ENCODE measurements around the gene STX3. TPM values are rescaled to one million over a fixed set of nuclear protein-coding genes. Genes with fewer than 3 reads are reported as not detected.

The STX3 gene
- total RNA-seq, 1 experiment from 2014 or later = 178 TPM

DNA sequence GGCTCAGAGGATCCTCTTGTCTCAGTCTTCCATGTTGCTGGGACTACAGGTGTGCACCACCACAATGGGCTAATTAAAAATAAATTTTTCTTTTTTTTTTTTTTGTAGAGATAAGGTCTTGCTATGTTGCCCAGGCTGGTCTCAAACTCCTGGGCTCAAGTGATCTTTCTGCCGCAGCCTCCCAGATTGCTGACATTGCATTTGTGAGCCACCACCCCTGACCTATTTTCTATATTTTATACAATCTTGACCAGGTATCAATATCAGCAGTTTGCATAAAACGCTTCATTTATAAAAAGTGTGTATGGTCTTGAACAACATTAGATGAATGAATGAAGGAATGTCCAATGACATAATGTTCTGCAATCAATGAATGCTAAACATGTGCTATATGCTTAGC, 9.1 kb upstream of the STX3 start:
- intact Hi-C loops (cut with micrococcal nuclease; ENCODE audit: unreplicated experiment) = no loop called here
- no peak overlapping the region for H3K4me3 Mint-ChIP-seq (ENCODE audit: unreplicated experiment)
- no peaks in the 10 kb centered on the region for H3K36me3 Mint-ChIP-seq (ENCODE audit: insufficient read depth, unreplicated experiment)
- no peak overlapping the region for H3K27ac Mint-ChIP-seq (ENCODE audit: unreplicated experiment)
- BruUV-seq (replicated peaks) = no TSS peak
- Histone ChIP-seq H3K9me3 (no peaks in the 10 kb centered on the region), H3K4me1 (no peaks in the 10 kb centered on the region), H3K27me3 (replicated peaks; ENCODE audit: control insufficient read depth, insufficient read depth, low read length) (no peaks in the 10 kb centered on the region), H3K36me3 (ENCODE audit: control insufficient read depth, insufficient read depth, low read length) (0 out of 2 replicates have a peak, but pooled peaks cover 1% of the 10 kb centered on the region), H3K4me3 (ENCODE audit: low read depth, low read length) (no peak overlapping the region)
- H3K27me3 Mint-ChIP-seq (ENCODE audit: insufficient read depth, unreplicated experiment) = no peaks in the 10 kb centered on the region
- ChIA-PET POLR2A (no interaction called here), CTCF (no interaction called here)
- peaks cover 2% of the 10 kb centered on the region for H3K9me3 Mint-ChIP-seq (ENCODE audit: unreplicated experiment)
- TF ChIP-seq, protein P1, sequence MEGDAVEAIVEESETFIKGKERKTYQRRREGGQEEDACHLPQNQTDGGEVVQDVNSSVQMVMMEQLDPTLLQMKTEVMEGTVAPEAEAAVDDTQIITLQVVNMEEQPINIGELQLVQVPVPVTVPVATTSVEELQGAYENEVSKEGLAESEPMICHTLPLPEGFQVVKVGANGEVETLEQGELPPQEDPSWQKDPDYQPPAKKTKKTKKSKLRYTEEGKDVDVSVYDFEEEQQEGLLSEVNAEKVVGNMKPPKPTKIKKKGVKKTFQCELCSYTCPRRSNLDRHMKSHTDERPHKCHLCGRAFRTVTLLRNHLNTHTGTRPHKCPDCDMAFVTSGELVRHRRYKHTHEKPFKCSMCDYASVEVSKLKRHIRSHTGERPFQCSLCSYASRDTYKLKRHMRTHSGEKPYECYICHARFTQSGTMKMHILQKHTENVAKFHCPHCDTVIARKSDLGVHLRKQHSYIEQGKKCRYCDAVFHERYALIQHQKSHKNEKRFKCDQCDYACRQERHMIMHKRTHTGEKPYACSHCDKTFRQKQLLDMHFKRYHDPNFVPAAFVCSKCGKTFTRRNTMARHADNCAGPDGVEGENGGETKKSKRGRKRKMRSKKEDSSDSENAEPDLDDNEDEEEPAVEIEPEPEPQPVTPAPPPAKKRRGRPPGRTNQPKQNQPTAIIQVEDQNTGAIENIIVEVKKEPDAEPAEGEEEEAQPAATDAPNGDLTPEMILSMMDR (IDR thresholded peaks at IDR 0.05; ENCODE audit: insufficient read depth in 1 of 2, low read depth in 1 of 2, low read length in 1 of 2, severe bottlenecking in 1 of 2, unreplicated experiment in 1 of 2) = no peak
- no peak for DNase-seq
- H3K4me1 Mint-ChIP-seq (ENCODE audit: low read depth, unreplicated experiment) = no peaks in the 10 kb centered on the region

DNA sequence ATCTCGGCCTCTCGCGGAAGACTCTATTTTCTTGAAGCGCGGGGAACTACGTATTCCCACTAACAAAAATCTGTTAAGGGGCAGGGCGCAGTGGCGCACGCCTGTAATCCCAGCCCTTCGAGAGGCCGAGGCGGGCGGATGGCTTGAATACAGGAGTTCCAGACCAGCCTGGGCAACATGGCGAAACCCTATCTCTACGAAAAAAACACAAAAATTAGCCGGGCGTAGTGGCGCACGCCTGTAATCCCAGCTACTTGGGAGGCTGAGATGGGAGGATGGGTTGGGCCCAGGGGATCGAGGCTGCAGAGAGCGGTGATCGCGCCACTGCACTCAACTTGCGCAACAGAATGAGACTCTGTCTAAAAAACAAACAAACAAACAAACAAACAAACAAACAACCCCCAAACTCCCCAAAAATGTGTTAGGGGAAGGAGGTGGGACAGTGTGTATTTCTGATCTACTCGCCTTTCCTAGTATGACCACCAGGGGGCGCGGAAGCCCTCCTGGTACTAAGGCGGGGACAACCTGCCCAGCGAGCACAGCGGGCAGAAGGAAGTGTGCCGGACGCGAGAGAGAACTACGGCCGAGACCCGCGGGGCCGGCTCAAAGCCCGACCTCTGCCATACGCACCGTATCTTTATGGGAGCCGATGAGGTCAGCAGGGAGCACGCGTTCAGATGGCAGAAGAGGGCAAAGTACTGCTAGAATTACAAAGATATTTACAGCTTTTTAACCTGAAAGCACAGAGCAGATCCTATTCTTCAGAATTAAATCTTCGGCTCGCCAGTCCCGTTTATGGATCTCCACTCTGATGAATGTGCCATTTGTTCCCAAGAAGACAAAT, 1.3 kb upstream of the STX3 start:
- H3K4me1 ChIP-seq = peaks cover 29% of the 10 kb centered on the region
- H3K4me3 ChIP-seq (ENCODE audit: low read depth, low read length) = peak overlapping the region; percentile 96
- no TSS peak for BruUV-seq (replicated peaks)
- peaks cover 1% of the 10 kb centered on the region; the same call in 1 of the 2 replicates for H3K36me3 ChIP-seq (ENCODE audit: control insufficient read depth, insufficient read depth, low read length)
- TF ChIP-seq, protein P1 (IDR thresholded peaks at IDR 0.05; ENCODE audit: insufficient read depth in 1 of 2, low read depth in 1 of 2, low read length in 1 of 2, severe bottlenecking in 1 of 2, unreplicated experiment in 1 of 2) = peak; percentile 93 to 94
- Mint-ChIP-seq H3K27ac (ENCODE audit: unreplicated experiment) (peak overlapping the region; percentile 53), H3K9me3 (ENCODE audit: unreplicated experiment) (no peaks in the 10 kb centered on the region), H3K4me1 (ENCODE audit: low read depth, unreplicated experiment) (peaks cover 19% of the 10 kb centered on the region), H3K27me3 (ENCODE audit: insufficient read depth, unreplicated experiment) (no peaks in the 10 kb centered on the region), H3K4me3 (ENCODE audit: unreplicated experiment) (peak overlapping the region; percentile 83), H3K36me3 (ENCODE audit: insufficient read depth, unreplicated experiment) (peaks cover 39% of the 10 kb centered on the region)
- CTCF ChIA-PET = interaction anchor here (0.6 to 1.9 kb wide), 3 partner anchors 23 to 57 kb away, joined by 4 to 5 read pairs (median 5); partner anchors contain the start of gene MRPL16
- no peaks in the 10 kb centered on the region for H3K9me3 ChIP-seq
- POLR2A ChIA-PET = interaction anchor here (0.9 to 4.0 kb wide), 2 partner anchors 23 to 85 kb away, joined by 3 to 18 read pairs; partner anchors contain the start of gene PATL1
- H3K27me3 ChIP-seq (replicated peaks; ENCODE audit: control insufficient read depth, insufficient read depth, low read length) = no peaks in the 10 kb centered on the region
- peak; percentile 86 to 90 for DNase-seq
- intact Hi-C loops (cut with micrococcal nuclease; ENCODE audit: unreplicated experiment) = loop anchor here (1.0 to 10.0 kb wide), 6 partner anchors 22 to 579 kb away; partner anchors contain the start of gene DTX4

DNA sequence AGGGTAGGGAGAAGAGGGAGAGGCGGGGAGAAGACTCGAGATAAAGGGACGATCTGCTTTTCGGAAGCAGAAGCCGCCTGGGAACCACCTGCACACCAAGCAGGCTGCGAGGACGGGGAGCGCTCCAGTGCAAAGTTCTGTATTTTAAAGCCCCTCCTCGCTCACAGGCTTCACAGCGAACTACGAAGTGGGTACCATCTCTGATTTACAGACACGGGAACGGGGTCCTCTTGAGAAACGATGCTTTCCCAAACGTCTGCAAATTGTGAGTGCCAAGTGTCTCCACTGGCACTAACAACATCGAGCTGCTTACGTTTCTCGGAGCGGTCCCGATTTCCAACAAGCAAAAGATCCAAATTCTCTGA, 700 bp upstream of the STX3 start:
- no peaks in the 10 kb centered on the region for H3K27me3 Mint-ChIP-seq (ENCODE audit: insufficient read depth, unreplicated experiment)
- BruUV-seq (replicated peaks) = no TSS peak

More for the DNA sequence above, 700 bp upstream of the STX3 start:
- ChIA-PET CTCF (interaction anchor here (1.0 to 2.0 kb wide), 7 partner anchors 18 to 139 kb away, joined by 3 to 13 read pairs (median 5); partner anchors contain the start of genes MRPL16 and OSBP), POLR2A (interaction anchor here (0.9 to 4.0 kb wide), 5 partner anchors 22 to 139 kb away, joined by 3 to 18 read pairs (median 6); partner anchors contain the start of genes MRPL16, OSBP and PATL1)
- H3K4me1 ChIP-seq = peaks cover 32% of the 10 kb centered on the region
- H3K9me3 ChIP-seq = no peaks in the 10 kb centered on the region
- H3K4me3 ChIP-seq (ENCODE audit: low read depth, low read length) = peak overlapping the region; percentile 96
- H3K36me3 ChIP-seq (ENCODE audit: control insufficient read depth, insufficient read depth, low read length) = peaks cover 1% of the 10 kb centered on the region; the same call in 1 of the 2 replicates
- no peaks in the 10 kb centered on the region for H3K27me3 ChIP-seq (replicated peaks; ENCODE audit: control insufficient read depth, insufficient read depth, low read length)
- peak overlapping the region; percentile 83 for H3K4me3 Mint-ChIP-seq (ENCODE audit: unreplicated experiment)
- peak in 1 of 2 experiments; percentile 35 for DNase-seq
- H3K9me3 Mint-ChIP-seq (ENCODE audit: unreplicated experiment) = no peaks in the 10 kb centered on the region
- H3K27ac Mint-ChIP-seq (ENCODE audit: unreplicated experiment) = peak overlapping the region; percentile 53
- peaks cover 20% of the 10 kb centered on the region for H3K4me1 Mint-ChIP-seq (ENCODE audit: low read depth, unreplicated experiment)
- TF ChIP-seq, protein P1 (IDR thresholded peaks at IDR 0.05; ENCODE audit: insufficient read depth in 1 of 2, low read depth in 1 of 2, low read length in 1 of 2, severe bottlenecking in 1 of 2, unreplicated experiment in 1 of 2) = no peak
- peaks cover 44% of the 10 kb centered on the region for H3K36me3 Mint-ChIP-seq (ENCODE audit: insufficient read depth, unreplicated experiment)
- intact Hi-C loops (cut with micrococcal nuclease; ENCODE audit: unreplicated experiment) = loop anchor here (1.0 to 10.0 kb wide), 6 partner anchors 22 to 580 kb away; partner anchors contain the start of gene DTX4

Data from Caco-2 (cell line).